Subcutaneous adipose tissue (tissue), 4 donors: ENCODE data around the gene NAGPA. TPM values are rescaled to one million over a fixed set of nuclear protein-coding genes. Genes with fewer than 3 reads are reported as not detected.

ENCODE experiments used
- CTCF ChIP-seq: fragments of 450-650 bp; IDR thresholded peaks from one replicate; pipeline ENCODE4 v1.5.1; 2016; ENCODE audit warnings: low read depth, mild to moderate bottlenecking, control low read depth, antibody characterized with exemption, moderate library complexity
- total RNA-seq, 4 donors: library from RNA; depleted of rRNA; stranded (reverse); fragments of >200 nt; gene quantifications; one replicate each; pipeline ENCODE4 v1.1.0, GENCODE V29; 2016

NAGPA gene
- total RNA-seq, 4 donors from 2014 or later = 5.9 to 37.9 (median 30.1) TPM

GRCh38 chr16:5071681-5072333, 38.1 kb upstream of the NAGPA start, which contains the start of gene ALG1:
ALG1 (plus strand) TSS chr16:5071843; CDS start chr16:5071850, 7 bp downstream.
- TF ChIP-seq CTCF = no peak

GRCh38 chr16:5071341-5071680, 37.6 kb upstream of the NAGPA start:
- no peak for TF ChIP-seq CTCF

DNA sequence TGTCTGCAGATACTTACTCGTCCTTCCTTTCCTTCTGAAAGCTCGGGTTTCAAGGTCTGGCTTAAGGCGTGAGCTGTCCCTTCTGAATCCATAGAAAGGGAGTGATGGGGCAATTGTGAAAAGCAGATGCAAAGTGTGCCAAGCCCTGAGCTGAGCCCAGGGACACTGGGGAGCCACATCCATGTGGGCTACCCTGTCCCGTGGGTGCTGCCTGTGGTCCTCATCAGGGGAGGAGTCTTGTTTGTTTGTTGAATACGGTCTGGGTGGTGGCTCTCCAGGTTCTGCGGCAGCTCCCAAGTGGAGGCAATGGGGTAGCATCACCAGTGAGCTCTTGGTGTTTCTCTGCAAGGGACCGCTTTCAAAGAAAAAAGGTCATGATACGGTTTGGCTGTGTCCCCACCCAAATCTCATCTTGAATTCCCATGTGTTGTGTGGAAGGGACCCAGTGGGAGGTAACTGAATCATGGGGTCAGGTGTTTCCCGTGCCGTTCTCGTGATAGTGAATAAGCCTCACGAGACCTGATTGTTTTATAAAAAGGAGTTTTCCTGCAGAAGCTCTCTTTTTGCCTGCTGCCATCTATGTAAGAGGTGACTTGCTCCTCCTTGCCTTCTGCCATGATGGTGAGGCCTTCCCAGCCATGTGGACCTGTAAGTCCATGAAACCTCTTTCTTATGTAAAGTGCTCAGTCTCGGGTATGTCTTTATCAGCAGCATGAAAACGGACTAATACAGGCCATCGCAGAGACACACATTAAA, 36.9 kb upstream of the NAGPA start:
- no peak for TF ChIP-seq CTCF

- no peak for TF ChIP-seq CTCF
These were observed 36.1 kb upstream of the NAGPA start for GRCh38 chr16:5069854-5070253.

- no peak for TF ChIP-seq CTCF
These were observed 35.3 kb upstream of the NAGPA start for GRCh38 chr16:5069048-5069447.

GRCh38 chr16:5066511-5066910, 32.8 kb upstream of the NAGPA start:
- no peak for TF ChIP-seq CTCF

DNA sequence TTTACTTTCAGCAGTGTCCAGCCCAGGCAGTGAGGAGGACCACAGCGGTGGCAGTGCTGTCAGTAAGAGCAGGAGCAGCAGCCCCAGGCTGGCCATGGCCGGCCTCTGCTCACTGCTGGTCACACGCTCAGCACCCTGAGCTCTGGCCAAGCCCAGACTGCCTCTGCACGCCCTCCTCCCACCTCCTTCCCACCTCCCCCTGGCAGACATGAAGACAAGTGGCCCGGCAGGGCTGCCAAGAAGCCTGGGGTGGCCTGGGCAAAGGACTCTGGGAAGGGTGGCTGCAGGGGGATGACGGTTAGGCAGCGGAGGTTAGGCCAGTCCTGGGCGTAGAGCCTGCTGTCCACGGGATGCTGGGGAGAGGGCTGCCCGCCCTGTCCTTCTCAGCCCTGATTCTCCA, 32.1 kb upstream of the NAGPA start, which contains the start of gene C16orf89:
Gene C16orf89 (minus strand): TSS at position 144 of the 400 bp plus-strand sequence. CDS start 48 bp downstream, at position 96.
- no peak for TF ChIP-seq CTCF
